GM23338 (cell line): ENCODE data around the gene TRDN. TPM values are rescaled to one million over a fixed set of nuclear protein-coding genes. Genes with fewer than 3 reads are reported as not detected.

ENCODE experiments used
- ATAC-seq: fragments of 200-7000 bp; cut with Tn5 transposase; 3 replicates; pipeline ENCODE4 v1.9.1; 2020
- DNase-seq: peaks from one replicate; pipeline ENCODE4 v3.0.0-alpha.2; 2015; ENCODE audit warnings: low spot score
- H2AFZ ChIP-seq: fragments of 200-600 bp; sonication (generic); 2 replicates; pipeline ENCODE4 v1.8.0; 2016; ENCODE audit warnings: antibody characterized with exemption, mild to moderate bottlenecking, moderate library complexity
- H3F3A ChIP-seq: fragments of 200-600 bp; sonication (generic); replicated peaks from 2 replicates; pipeline ENCODE4 v1.8.0; 2017; ENCODE audit warnings: antibody characterized with exemption, mixed run types, low read depth
- H3K27ac ChIP-seq: fragments of 200-600 bp; sonication (generic); 2 replicates; pipeline ENCODE4 v1.6.1; 2016; ENCODE audit warnings: low read depth
- H3K27me3 ChIP-seq: fragments of 200-600 bp; sonication (generic); 2 replicates; pipeline ENCODE4 v1.8.0; 2016; ENCODE audit warnings: mild to moderate bottlenecking, mixed run types, moderate library complexity; ENCODE audit not compliant: insufficient read depth
- H3K36me3 ChIP-seq: fragments of 200-600 bp; sonication (generic); 2 replicates; pipeline ENCODE4 v1.8.0; 2016; ENCODE audit warnings: mild to moderate bottlenecking; ENCODE audit not compliant: insufficient read depth
- H3K4me1 ChIP-seq: fragments of 200-600 bp; sonication (generic); 2 replicates; pipeline ENCODE4 v1.8.0; 2016; ENCODE audit warnings: mild to moderate bottlenecking, moderate library complexity; ENCODE audit not compliant: insufficient read depth
- H3K4me2 ChIP-seq: fragments of 200-600 bp; sonication (generic); 2 replicates; pipeline ENCODE4 v1.7.1; 2017; ENCODE audit warnings: mixed run types
- H3K4me3 ChIP-seq: fragments of 200-600 bp; sonication (generic); 2 replicates; pipeline ENCODE4 v1.6.1; 2016; ENCODE audit warnings: mixed run types
- H3K79me2 ChIP-seq: fragments of 200-600 bp; sonication (generic); replicated peaks from 2 replicates; pipeline ENCODE4 v1.8.0; 2017; ENCODE audit warnings: mild to moderate bottlenecking; ENCODE audit not compliant: insufficient read depth
- H3K9me2 ChIP-seq: fragments of 200-600 bp; sonication (generic); 2 replicates; pipeline ENCODE4 v1.8.0; 2017; ENCODE audit not compliant: insufficient read depth
- H4K20me1 ChIP-seq: fragments of 200-600 bp; sonication (generic); replicated peaks from 2 replicates; pipeline ENCODE4 v1.8.0; 2017; ENCODE audit warnings: mild to moderate bottlenecking; ENCODE audit not compliant: insufficient read depth
- H3K27ac Mint-ChIP-seq: 2 replicates; pipeline ENCODE4 v1.8.0; 2020; ENCODE audit warnings: inconsistent platforms, mild to moderate bottlenecking, moderate library complexity, mixed read lengths
- H3K27me3 Mint-ChIP-seq: 3 replicates; pipeline ENCODE4 v1.8.0; 2022; ENCODE audit warnings: low read depth, mild to moderate bottlenecking, moderate library complexity, mixed read lengths, inconsistent platforms; ENCODE audit not compliant: insufficient read depth, poor library complexity
- H3K36me3 Mint-ChIP-seq: 3 replicates; pipeline ENCODE4 v1.8.0; 2021; ENCODE audit warnings: low read depth, mild to moderate bottlenecking, inconsistent platforms, moderate library complexity, mixed read lengths
- H3K4me1 Mint-ChIP-seq: 3 replicates; pipeline ENCODE4 v1.8.0; 2020; ENCODE audit warnings: mild to moderate bottlenecking, inconsistent platforms, mixed read lengths
- H3K4me3 Mint-ChIP-seq: 3 replicates; pipeline ENCODE4 v1.8.0; 2021; ENCODE audit warnings: moderate library complexity, mild to moderate bottlenecking, inconsistent platforms, mixed read lengths
- H3K9me3 Mint-ChIP-seq: 3 replicates; pipeline ENCODE4 v1.8.0; 2020; ENCODE audit warnings: moderate library complexity, mild to moderate bottlenecking, inconsistent platforms, mixed read lengths
- CREB1 ChIP-seq: fragments of 250-450 bp; sonication (Bioruptor Pico); IDR thresholded peaks from 2 replicates; pipeline ENCODE4 v1.5.0; 2020; ENCODE audit warnings: low read depth, mild to moderate bottlenecking, moderate library complexity
- EZH2phosphoT487 ChIP-seq: fragments of 200-600 bp; sonication (generic); IDR thresholded peaks from one replicate; pipeline ENCODE4 v1.8.1; 2018; ENCODE audit warnings: antibody characterized with exemption; ENCODE audit not compliant: unreplicated experiment
- JUNB ChIP-seq: IDR thresholded peaks from one replicate; pipeline ENCODE4 v1.6.1; 2016; ENCODE audit warnings: antibody characterized with exemption; ENCODE audit not compliant: unreplicated experiment
- NANOG ChIP-seq: IDR thresholded peaks from 2 replicates; pipeline ENCODE4 v1.6.1; 2016; ENCODE audit warnings: antibody characterized with exemption, borderline replicate concordance
- POLR2AphosphoS5 ChIP-seq: IDR thresholded peaks from 2 replicates; pipeline ENCODE4 v1.6.1; 2016; ENCODE audit warnings: antibody characterized with exemption, low read depth
- STAT1 ChIP-seq: IDR thresholded peaks from one replicate; pipeline ENCODE4 v1.6.1; 2016; ENCODE audit warnings: antibody characterized with exemption; ENCODE audit not compliant: unreplicated experiment
- ZNF114 ChIP-seq: fragments of 250-450 bp; sonication (Bioruptor Pico); IDR thresholded peaks from 2 replicates; pipeline ENCODE4 v1.5.0; 2020; ENCODE audit warnings: mild to moderate bottlenecking, moderate library complexity
- ZNF331 ChIP-seq: fragments of 250-450 bp; sonication (Bioruptor Pico); IDR thresholded peaks from 2 replicates; pipeline ENCODE4 v1.5.0; 2020; ENCODE audit warnings: low read depth, mild to moderate bottlenecking, moderate library complexity
- polyA plus RNA-seq: library from polyadenylated mRNA; unstranded; fragments of >200 nt; fragmentation: Nextera tagmentation; extraction: Ambion mirVana; gene quantifications from 2 replicates; pipeline ENCODE4 v1.2.1, GENCODE V29; 2016
- total RNA-seq: library from RNA; depleted of rRNA; stranded (reverse); fragments of >200 nt; shearing (Covaris generic); gene quantifications from 2 replicates; pipeline ENCODE4 v1.2.3, GENCODE V29; 2014
- TF ChIP-seq, protein P1 (sequence below), 2 experiments: fragments of 200-600 bp in 1 of 2; sonication (generic) in 1 of 2; conservative IDR thresholded peaks; 2 replicates each; pipeline versions ENCODE4 v1.5.1 to v1.6.1; 2016 to 2017; ENCODE audit warnings: antibody characterized with exemption in 2 of 2, low read depth in 2 of 2, mild to moderate bottlenecking in 2 of 2, moderate library complexity in 1 of 2
- TF ChIP-seq, protein P2 (sequence below): IDR thresholded peaks from 2 replicates; pipeline ENCODE4 v1.6.1; 2016; ENCODE audit warnings: antibody characterized with exemption

TRDN gene
- total and polyA plus RNA-seq, 2 experiments from 2014 or later = 35.5 to 137 TPM

DNA sequence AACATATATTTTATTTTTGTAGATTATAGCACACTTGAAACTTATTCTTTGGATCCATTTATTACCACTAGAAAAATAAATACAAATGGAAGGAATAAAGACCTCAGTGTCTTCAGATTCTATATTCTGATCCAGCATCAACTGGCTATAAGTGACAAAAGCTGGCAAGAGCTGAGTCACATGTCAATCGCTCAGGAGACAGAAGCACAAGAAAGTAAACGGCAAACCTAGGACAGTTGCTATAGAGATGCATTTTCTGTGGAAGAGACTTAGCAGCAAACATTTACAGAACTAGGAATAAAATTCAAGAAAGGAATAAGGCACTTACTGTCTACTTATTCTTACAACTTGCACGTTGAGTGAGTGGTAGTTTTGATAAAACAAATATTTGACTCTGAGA lies 410.4 kb downstream of the TRDN start:
- H3K4me1 Mint-ChIP-seq = no peaks in the 10 kb centered on the region
- no peaks in the 10 kb centered on the region for H3K4me1 ChIP-seq
- H3K4me2 ChIP-seq = no peak overlapping the region
- H3K27ac ChIP-seq = no peak overlapping the region
- H2AFZ ChIP-seq = no peak overlapping the region
- no peak overlapping the region for H3K27ac Mint-ChIP-seq
- no peaks in the 10 kb centered on the region for H3K36me3 ChIP-seq
- no peaks in the 10 kb centered on the region for H3F3A ChIP-seq
- no peaks in the 10 kb centered on the region for H3K36me3 Mint-ChIP-seq
- no peaks in the 10 kb centered on the region for H3K27me3 ChIP-seq
- DNase-seq (no peak), ATAC-seq (no peak)
- TF ChIP-seq, protein P1, sequence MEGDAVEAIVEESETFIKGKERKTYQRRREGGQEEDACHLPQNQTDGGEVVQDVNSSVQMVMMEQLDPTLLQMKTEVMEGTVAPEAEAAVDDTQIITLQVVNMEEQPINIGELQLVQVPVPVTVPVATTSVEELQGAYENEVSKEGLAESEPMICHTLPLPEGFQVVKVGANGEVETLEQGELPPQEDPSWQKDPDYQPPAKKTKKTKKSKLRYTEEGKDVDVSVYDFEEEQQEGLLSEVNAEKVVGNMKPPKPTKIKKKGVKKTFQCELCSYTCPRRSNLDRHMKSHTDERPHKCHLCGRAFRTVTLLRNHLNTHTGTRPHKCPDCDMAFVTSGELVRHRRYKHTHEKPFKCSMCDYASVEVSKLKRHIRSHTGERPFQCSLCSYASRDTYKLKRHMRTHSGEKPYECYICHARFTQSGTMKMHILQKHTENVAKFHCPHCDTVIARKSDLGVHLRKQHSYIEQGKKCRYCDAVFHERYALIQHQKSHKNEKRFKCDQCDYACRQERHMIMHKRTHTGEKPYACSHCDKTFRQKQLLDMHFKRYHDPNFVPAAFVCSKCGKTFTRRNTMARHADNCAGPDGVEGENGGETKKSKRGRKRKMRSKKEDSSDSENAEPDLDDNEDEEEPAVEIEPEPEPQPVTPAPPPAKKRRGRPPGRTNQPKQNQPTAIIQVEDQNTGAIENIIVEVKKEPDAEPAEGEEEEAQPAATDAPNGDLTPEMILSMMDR (conservative IDR thresholded peaks at IDR 0.05; ENCODE audit: low read depth in 2 of 2) = no peak
- TF ChIP-seq, protein P2, sequence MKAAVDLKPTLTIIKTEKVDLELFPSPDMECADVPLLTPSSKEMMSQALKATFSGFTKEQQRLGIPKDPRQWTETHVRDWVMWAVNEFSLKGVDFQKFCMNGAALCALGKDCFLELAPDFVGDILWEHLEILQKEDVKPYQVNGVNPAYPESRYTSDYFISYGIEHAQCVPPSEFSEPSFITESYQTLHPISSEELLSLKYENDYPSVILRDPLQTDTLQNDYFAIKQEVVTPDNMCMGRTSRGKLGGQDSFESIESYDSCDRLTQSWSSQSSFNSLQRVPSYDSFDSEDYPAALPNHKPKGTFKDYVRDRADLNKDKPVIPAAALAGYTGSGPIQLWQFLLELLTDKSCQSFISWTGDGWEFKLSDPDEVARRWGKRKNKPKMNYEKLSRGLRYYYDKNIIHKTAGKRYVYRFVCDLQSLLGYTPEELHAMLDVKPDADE = no peak
- TF ChIP-seq ZNF114 (CRISPR knock-in tag) (no peak), STAT1 (no peak), EZH2phosphoT487 (no peak), JUNB (no peak)
- no peak overlapping the region for H3K4me3 ChIP-seq
- H3K79me2 ChIP-seq = no peaks in the 10 kb centered on the region
- no peaks in the 10 kb centered on the region for H3K27me3 Mint-ChIP-seq
- no peaks in the 10 kb centered on the region for H4K20me1 ChIP-seq
- H3K9me2 ChIP-seq = no peaks in the 10 kb centered on the region
- no peaks in the 10 kb centered on the region for H3K9me3 Mint-ChIP-seq
- H3K4me3 Mint-ChIP-seq = no peak overlapping the region

DNA sequence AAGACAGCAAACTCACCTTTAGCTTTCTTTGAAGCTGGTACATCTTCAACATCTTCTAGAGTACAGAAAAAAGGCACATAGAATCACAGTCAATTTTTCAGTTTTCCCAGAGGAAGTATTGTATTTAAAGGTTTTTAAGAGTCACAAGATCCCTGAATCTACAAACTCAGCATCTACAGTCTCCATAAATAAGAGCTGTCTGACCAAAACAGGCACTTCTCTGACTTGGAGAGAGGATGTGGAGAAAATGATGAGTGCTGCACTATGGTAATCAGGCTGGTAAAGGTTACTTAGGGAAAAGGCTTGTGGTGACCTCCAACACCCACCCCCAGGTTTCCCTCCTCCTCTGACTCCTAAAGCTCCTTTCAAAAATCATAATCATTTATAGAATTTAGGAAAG lies 412.7 kb downstream of the TRDN start:
- H3K4me3 Mint-ChIP-seq = no peak overlapping the region

DNA sequence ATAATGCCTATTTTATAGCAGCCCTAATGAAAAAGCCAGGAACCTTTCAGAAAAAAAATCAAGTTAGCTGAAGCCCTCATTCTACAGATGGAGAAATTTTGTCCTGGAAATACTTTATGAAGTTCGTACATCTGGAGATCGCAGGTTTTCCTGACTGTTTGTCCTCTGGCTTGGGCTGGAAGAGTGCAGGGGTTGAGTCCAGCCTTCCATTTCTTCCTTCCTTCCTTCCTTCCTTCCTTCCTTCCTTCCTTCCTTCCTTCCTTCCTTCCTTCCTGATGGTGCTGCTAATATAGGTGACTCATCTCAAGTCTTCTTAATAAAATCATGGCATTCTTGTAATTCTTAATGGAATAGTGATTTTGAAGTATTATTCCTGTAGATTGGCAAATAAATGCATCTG lies 413.3 kb downstream of the TRDN start:
- Histone ChIP-seq H3K4me1 (no peaks in the 10 kb centered on the region), H3K4me3 (no peak overlapping the region), H3K27me3 (no peaks in the 10 kb centered on the region), H3F3A (no peaks in the 10 kb centered on the region), H3K4me2 (no peak overlapping the region), H3K27ac (no peak overlapping the region), H3K9me2 (no peaks in the 10 kb centered on the region), H3K36me3 (no peaks in the 10 kb centered on the region), H2AFZ (no peak overlapping the region), H4K20me1 (no peaks in the 10 kb centered on the region), H3K79me2 (no peaks in the 10 kb centered on the region)
- no peak for ATAC-seq
- Mint-ChIP-seq H3K27ac (peak overlapping the region; percentile 8; the same call in 1 of the 2 replicates), H3K4me1 (no peaks in the 10 kb centered on the region), H3K27me3 (no peaks in the 10 kb centered on the region), H3K36me3 (no peaks in the 10 kb centered on the region), H3K9me3 (no peaks in the 10 kb centered on the region), H3K4me3 (no peak overlapping the region)
- DNase-seq = no peak
- TF ChIP-seq, protein P2 = no peak
- TF ChIP-seq NANOG = no peak
- TF ChIP-seq, protein P1 (conservative IDR thresholded peaks at IDR 0.05; ENCODE audit: low read depth in 2 of 2) = no peak
- no peak for TF ChIP-seq EZH2phosphoT487
- TF ChIP-seq JUNB = no peak
- TF ChIP-seq CREB1 (CRISPR knock-in tag) = no peak
- TF ChIP-seq ZNF114 (CRISPR knock-in tag) = no peak
- TF ChIP-seq ZNF331 (CRISPR knock-in tag) = no peak
- no peak for TF ChIP-seq POLR2AphosphoS5

More for the DNA sequence above, 412.7 kb downstream of the TRDN start:
- no peaks in the 10 kb centered on the region for H3F3A ChIP-seq
- Mint-ChIP-seq H3K27me3 (no peaks in the 10 kb centered on the region), H3K9me3 (no peaks in the 10 kb centered on the region), H3K4me1 (no peaks in the 10 kb centered on the region), H3K36me3 (no peaks in the 10 kb centered on the region), H3K27ac (no peak overlapping the region)
- no peaks in the 10 kb centered on the region for H3K27me3 ChIP-seq
- no peaks in the 10 kb centered on the region for H3K4me1 ChIP-seq
- H4K20me1 ChIP-seq = no peaks in the 10 kb centered on the region
- DNase-seq (no peak), ATAC-seq (no peak)
- no peaks in the 10 kb centered on the region for H3K36me3 ChIP-seq
- no peaks in the 10 kb centered on the region for H3K79me2 ChIP-seq
- TF ChIP-seq ZNF114 (CRISPR knock-in tag) = no peak
- TF ChIP-seq POLR2AphosphoS5 = no peak
- no peak for TF ChIP-seq JUNB
- H2AFZ ChIP-seq = no peak overlapping the region
- H3K4me3 ChIP-seq = no peak overlapping the region
- no peak overlapping the region for H3K27ac ChIP-seq
- no peak overlapping the region for H3K4me2 ChIP-seq
- no peaks in the 10 kb centered on the region for H3K9me2 ChIP-seq
